HG02623 (cell line): ENCODE measurements around the gene TMEM63C.
"Not testable (repeated sequence)": the region's sequence is repeated elsewhere in the genome, so short reads cannot be mapped to it uniquely, and the experiment has no call there.

Experiments
- ATAC-seq: cut with Tn5 transposase; IDR thresholded peaks from one replicate; pipeline ENCODE4 v1.9.1; 2021; ENCODE audit warnings: moderate library complexity; ENCODE audit not compliant: unreplicated experiment

The TMEM63C gene

GRCh38 chr14:77275041-77275580, 93.5 kb downstream of the TMEM63C start:
- ATAC-seq = no peak

GRCh38 chr14:77275601-77276017, 94.0 kb downstream of the TMEM63C start:
- ATAC-seq = no peak

- no peak for ATAC-seq
Observed at GRCh38 chr14:77276295-77276935, 94.8 kb downstream of the TMEM63C start.

GRCh38 chr14:77276959-77277358, 95.4 kb downstream of the TMEM63C start:
- no peak for ATAC-seq

GRCh38 chr14:77278461-77279230, 97.0 kb downstream of the TMEM63C start:
- ATAC-seq = no peak

- no peak for ATAC-seq
Observed at GRCh38 chr14:77279719-77280118, 98.1 kb downstream of the TMEM63C start.

GRCh38 chr14:77280921-77281320, 99.3 kb downstream of the TMEM63C start:
- ATAC-seq = not testable (repeated sequence)

- ATAC-seq = no peak
Observed at GRCh38 chr14:77281852-77282410, 100.3 kb downstream of the TMEM63C start.

- ATAC-seq = no peak
Observed at GRCh38 chr14:77284066-77284465, 102.5 kb downstream of the TMEM63C start.

- ATAC-seq = no peak
Observed at GRCh38 chr14:77284466-77284865, 102.9 kb downstream of the TMEM63C start.

GRCh38 chr14:77286576-77286975, 105.0 kb downstream of the TMEM63C start:
- ATAC-seq = no peak

- ATAC-seq = no peak
Observed at GRCh38 chr14:77290705-77291104, 109.1 kb downstream of the TMEM63C start.

GRCh38 chr14:77296155-77296554, 114.6 kb downstream of the TMEM63C start:
- no peak for ATAC-seq

- ATAC-seq = no peak
Observed at GRCh38 chr14:77296906-77297305, 115.3 kb downstream of the TMEM63C start.

GRCh38 chr14:77299771-77300170, 118.2 kb downstream of the TMEM63C start:
- ATAC-seq = no peak

GRCh38 chr14:77301103-77301502, 119.5 kb downstream of the TMEM63C start:
- ATAC-seq = no peak

- no peak for ATAC-seq
Observed at GRCh38 chr14:77302926-77303325, 121.3 kb downstream of the TMEM63C start.

- ATAC-seq = peak; percentile 66
Observed at GRCh38 chr14:77303417-77304156, 122.0 kb downstream of the TMEM63C start.

GRCh38 chr14:77305696-77306095, 124.1 kb downstream of the TMEM63C start:
- ATAC-seq = no peak

- ATAC-seq = no peak
Observed at GRCh38 chr14:77306416-77306815, 124.8 kb downstream of the TMEM63C start.

- ATAC-seq = no peak
Observed at GRCh38 chr14:77306851-77307496, 125.4 kb downstream of the TMEM63C start.
